Epidermal melanocyte (primary cell): ENCODE data around the gene CD24.
"Not testable (repeated sequence)": the region's sequence is repeated elsewhere in the genome, so short reads cannot be mapped to it uniquely, and the experiment has no call there.

Experiments used
- DNase-seq: peaks from one replicate; pipeline ENCODE4 v3.0.0; 2011; ENCODE audit warnings: low spot score; ENCODE audit not compliant: insufficient read length

Gene CD24

DNA sequence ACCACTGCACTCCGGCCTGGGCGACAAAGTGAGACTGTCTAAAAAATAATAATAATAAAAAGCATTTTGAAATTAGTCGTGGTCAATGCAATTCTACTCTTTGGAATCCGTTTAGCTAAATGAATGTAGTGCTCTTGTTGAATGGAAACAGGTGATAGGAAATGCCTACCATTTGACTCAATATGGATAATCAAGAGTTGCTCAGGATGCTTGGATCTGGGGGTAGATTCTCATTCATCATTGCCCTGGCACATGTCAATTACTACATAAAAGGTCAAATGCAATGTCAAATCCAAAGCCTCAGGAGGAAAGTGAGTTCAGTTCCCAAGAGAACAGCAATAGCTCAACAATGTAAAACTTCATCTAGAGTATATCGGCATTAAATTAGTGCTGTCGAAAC, 3.8 kb downstream of the CD24 start:
- not testable (repeated sequence) for DNase-seq

GRCh38 chr6:106967936-106968555, 6.5 kb downstream of the CD24 start:
- no peak for DNase-seq

- DNase-seq: no peak
Observed at GRCh38 chr6:106966671-106967640, 7.6 kb downstream of the CD24 start.

- DNase-seq: no peak
Observed at GRCh38 chr6:106966229-106966628, 8.3 kb downstream of the CD24 start.

DNA sequence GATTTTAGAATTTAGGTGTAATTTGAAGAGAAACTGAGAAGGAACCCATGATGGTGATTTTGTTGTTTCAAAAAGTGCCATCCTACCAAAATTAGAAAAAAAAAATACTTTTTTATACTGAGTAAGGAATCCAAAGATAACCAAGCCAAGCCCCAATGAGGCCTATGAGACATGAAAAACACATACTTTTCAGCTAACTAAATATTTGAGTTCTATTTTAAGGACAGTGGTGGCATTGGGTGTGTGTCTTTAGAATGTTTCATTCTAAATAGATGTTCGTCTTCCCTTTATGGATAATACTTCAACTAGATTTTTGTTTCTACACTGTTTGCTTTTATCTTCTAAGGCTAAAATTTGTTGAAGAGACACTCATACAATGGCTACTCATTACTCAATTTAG, 9.6 kb downstream of the CD24 start:
- no peak for DNase-seq

DNA sequence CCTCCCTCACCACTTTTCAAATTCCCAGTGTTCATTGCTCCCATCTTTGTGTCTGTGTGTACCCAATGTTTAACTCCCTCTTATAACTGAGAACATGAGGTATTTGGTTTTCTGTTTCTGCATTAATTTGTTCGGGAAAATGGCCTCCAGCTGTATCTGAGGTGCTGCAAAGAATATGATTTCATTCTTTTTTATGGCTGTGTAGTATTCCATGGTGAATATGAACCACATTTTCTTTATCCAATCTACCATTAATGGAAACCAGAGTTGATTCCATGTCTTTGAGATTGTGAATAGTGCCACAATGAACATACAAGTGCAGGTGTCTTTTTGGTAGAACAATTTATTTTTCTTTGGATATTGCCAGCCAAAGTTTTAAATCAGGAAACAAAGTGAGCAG, 10.4 kb downstream of the CD24 start:
- no peak for DNase-seq

DNA sequence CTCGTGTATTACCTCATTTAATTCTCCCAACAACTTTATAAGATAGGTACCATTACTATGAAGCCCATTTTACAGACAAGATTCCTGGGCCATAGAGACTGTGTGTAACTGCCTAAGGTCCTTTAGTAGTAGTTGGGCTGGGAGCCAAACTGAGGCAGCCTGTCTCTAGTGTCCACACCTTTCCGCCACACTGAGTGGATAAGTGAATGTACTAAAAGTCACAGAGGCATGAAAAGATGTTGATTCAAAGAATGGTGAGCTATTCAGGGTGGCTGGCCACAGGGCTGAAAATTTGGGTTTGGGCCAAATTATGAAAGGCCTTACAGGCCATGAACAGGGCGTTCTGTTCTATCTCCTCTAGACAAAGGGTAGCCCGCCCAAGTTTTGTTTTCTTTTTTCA, 11.0 kb downstream of the CD24 start:
- no peak for DNase-seq

DNA sequence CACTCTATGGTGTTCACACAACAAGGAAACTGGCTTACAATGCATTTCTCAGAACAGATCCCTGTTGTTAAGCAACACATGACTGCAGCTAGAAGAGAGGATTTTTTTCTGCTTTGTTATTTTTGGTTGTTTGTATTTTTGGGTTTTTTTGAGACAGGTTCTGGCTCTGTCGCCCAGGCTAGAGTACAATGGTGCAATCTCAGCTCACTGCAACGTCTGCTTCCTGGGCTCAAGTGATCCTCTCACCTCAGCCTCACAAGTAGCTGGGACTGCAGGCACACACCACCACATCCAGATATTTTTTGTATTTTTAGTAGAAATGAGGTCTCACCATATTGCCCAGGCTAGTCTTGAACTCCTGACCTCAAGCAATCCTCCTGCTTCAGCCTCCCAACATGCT, 12.7 kb downstream of the CD24 start:
- DNase-seq: no peak

DNA sequence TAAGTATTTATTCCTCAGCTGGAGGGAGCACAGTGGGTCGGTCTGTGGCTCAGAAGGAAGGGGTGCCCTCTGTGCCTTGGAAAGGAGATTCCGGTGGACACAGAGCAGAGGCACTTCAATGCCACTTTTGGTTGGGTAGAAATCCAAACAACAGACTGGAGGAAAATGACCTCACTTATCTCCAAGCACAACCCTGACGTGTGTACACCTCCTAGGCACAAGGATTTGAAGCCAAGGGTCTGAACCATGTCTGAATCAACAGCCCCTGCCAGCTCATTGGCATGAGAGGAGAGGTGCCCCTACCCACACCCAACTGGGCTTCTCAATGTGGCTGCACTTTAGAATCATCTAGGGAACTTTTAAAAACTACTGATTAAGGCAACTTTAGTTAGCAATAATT, 13.4 kb downstream of the CD24 start:
- no peak for DNase-seq

DNA sequence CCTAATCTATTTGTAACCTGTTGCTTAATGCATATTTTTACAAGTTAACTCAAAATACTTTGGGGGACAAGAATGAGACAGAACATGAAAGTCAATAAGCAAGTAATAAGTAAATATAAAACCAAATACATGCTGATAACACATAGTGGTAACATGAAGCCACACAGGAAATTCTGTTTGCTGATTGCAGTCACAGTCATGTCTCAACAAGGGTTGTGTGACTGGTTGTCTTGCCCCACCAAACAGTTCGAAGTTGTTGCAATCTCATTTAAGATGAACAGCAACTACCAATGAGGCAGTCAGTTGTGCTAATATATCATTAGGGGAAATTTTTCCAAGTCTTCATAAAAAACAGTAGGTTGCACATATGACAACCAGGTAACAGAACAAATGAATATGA, 14.5 kb downstream of the CD24 start:
- DNase-seq: no peak

DNA sequence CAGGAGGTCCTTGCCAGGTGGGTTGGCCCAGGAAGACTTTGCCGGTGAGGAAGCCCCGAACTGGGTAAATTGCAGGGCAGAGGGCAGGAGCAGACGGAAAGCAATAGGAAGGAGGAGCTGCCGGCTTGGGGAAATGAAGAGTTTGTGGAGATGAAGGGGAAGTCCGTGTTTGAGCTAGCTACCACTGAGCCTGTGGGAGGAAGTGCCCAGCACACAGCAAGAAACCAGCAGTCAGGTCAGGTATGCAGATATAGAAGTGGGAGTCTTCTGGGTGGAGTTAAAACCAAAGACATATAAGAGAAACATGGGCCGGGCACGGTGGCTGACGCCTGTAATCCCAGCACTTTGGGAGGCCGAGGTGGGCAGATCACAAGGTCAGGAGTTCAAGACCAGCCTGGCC, 34.7 kb downstream of the CD24 start:
- DNase-seq: no peak

DNA sequence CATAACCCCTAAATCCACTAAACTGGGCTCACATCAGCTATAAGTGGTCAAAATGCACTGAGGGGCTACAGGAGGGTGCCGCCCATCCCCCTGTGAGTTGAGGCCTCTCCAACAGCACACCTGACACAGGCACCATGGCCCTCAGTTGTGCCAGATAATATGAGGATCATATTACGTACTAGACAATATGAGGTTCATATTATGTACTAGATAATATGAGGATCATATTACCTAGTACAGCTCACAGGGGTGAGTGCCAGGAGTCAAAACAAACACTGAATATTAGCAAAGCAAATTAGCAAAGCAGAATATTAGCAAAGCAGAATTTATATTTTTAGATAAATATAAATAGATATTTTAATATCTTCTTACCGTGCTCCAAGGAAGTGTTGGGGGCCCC, 35.3 kb downstream of the CD24 start:
- DNase-seq: no peak

GRCh38 chr6:106927531-106928398, 46.8 kb downstream of the CD24 start:
- no peak for DNase-seq

DNA sequence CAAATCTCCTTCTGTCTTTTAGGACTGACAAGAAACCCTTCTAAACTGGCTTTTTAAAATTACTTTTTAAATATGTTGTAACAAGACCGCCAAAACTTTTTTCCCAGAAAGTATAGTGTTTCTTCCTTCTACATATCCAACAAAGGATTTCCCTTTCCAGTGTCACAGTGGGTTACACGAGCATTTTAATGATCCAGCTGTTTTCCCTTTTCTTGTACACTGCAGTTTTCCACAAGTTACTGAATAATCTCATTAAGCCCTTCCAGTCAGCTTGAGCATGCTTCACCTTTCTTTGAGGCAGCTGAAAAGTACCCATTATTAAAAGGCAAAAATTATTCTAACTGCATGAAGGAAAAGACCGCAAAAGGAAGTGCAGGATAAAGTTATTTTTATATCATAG, 48.6 kb downstream of the CD24 start:
- no peak for DNase-seq

- no peak for DNase-seq
Observed at GRCh38 chr6:106924694-106925523, 49.6 kb downstream of the CD24 start.

- no peak for DNase-seq
Observed at GRCh38 chr6:106922626-106923025, 51.9 kb downstream of the CD24 start.
